OCI-LY7 (cell line): ENCODE measurements around the gene TRAF5.

Source experiments
- CTCF ChIP-seq: fragments of 200-600 bp; sonication (generic); conservative IDR thresholded peaks from 2 replicates; pipeline ENCODE4 v1.5.1; 2014; ENCODE audit warnings: mild to moderate bottlenecking, antibody characterized with exemption, low read length, moderate library complexity, mixed read lengths
- EZH2phosphoT487 ChIP-seq: fragments of 200-600 bp; sonication (generic); IDR thresholded peaks from 2 replicates; pipeline ENCODE4 v1.6.1; 2018; ENCODE audit warnings: low read depth, borderline replicate concordance, mild to moderate bottlenecking, mixed run types, antibody characterized with exemption, low read length, moderate library complexity, mixed read lengths

GRCh38 chr1:211352465-211352864, 25.8 kb downstream of the TRAF5 start:
- TF ChIP-seq CTCF (no peak), EZH2phosphoT487 (no peak)
